ENCODE results near the gene ABHD15. TPM values are rescaled to one million over a fixed set of nuclear protein-coding genes. Genes with fewer than 3 reads are reported as not detected.

The ABHD15 gene
- total and polyA plus RNA-seq, 7 experiments from 2014 or later: 3.1 to 17.6 (median 9.9) TPM

GRCh38 chr17:29584452-29585079 lies 17.7 kb upstream of the ABHD15 start:
- H3K4me1 ChIP-seq (ENCODE audit: control insufficient read depth in 2 of 2, insufficient read depth in 2 of 2, low read length in 2 of 2): peaks cover 24 to 44% of the 10 kb centered on the region in 2 donors
- peak overlapping the region in 8 of 9 donors; percentile 62 to 86 (median 78) for H3K27ac Mint-ChIP-seq
- H3K36me3 ChIP-seq (ENCODE audit: control insufficient read depth in 2 of 3, insufficient read depth in 3 of 3, low read length in 3 of 3): peaks cover 0 to 26% (median 8%) of the 10 kb centered on the region in 3 experiments
- H3K4me3 Mint-ChIP-seq: peak overlapping the region; percentile 16 to 94 (median 57)
- ChIA-PET CTCF (interaction anchor here (1.0 to 1.6 kb wide), 2 partner anchors 30 to 194 kb away, joined by 6 to 8 read pairs; no protein-coding TSS in a partner anchor), POLR2A (interaction anchor here (1.1 to 5.9 kb wide), 2 partner anchors 10 to 31 kb away, joined by 4 to 59 read pairs; no protein-coding TSS in a partner anchor)
- peaks cover 43 to 55% (median 53%) of the 10 kb centered on the region in 7 donors for H3K4me1 Mint-ChIP-seq
- no peaks in the 10 kb centered on the region for H3K9me3 ChIP-seq (ENCODE audit: control insufficient read depth in 2 of 3, low read length in 3 of 3)
- H3K27me3 Mint-ChIP-seq: no peaks in the 10 kb centered on the region
- no peaks in the 10 kb centered on the region for H3K9me3 Mint-ChIP-seq
- no peak overlapping the region for H3K4me3 ChIP-seq (ENCODE audit: low read length)
- peak overlapping the region; percentile 30 for H3K27ac ChIP-seq (ENCODE audit: low read depth, low read length)
- DNase-seq (no peak), ATAC-seq (no peak)
- H3K36me3 Mint-ChIP-seq: peaks cover 0 to 22% (median 8%) of the 10 kb centered on the region in 5 donors
- H3K27me3 ChIP-seq (ENCODE audit: control insufficient read depth in 2 of 2, insufficient read depth in 2 of 2, low read length in 2 of 2): no peaks in the 10 kb centered on the region
- intact Hi-C loops (cut with micrococcal nuclease): no loop called here

DNA sequence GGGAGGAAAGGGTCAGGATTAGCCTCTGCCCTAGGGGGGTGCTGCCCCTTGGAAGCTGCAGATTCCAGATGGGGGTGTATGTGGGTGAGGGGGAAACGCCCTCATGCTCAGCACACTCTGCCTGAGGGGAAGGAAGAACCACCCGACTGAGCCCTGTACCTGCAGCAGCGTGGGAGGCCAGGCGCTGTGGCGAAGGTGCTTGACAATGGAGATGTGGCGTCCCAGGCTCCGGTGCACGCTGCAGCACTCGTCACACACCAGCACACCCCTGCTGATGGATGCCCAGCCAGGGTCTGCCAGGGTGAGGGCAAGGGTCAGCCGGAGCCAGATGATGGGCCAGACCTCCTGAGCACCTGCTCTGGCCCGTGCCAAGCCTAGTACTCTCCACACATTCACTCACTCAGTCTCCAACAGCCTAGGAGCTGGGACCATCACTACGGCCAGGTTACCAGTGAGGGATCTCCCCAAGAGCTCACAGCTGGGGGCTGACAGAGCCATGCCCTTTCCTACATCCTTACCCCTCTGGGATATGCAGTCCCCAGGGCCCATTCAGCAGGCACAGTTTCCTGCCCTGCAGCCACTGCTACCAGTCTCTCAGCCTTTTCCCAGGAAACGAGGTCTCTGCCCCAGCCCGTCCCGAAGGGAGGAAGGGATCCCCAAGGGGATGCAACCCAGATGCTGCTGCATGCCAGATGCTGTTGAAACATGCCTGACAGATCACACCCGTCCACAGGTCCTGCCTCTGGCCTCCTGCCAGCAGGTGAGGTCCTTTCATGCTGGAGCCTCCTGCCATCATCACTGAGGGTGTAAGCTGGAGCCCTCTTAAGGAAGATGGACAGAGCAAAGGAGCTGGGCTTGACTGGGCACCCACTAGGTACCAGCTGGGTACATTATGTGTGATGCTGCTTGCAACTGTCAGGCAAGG lies 16.7 kb upstream of the ABHD15 start:
- POLR2A ChIA-PET: interaction anchor here (5.9 kb wide), 1 partner anchor 32 kb away, joined by 59 read pairs; no protein-coding TSS in a partner anchor
- H3K9me3 ChIP-seq (ENCODE audit: control insufficient read depth in 2 of 3, low read length in 3 of 3): no peaks in the 10 kb centered on the region
- CTCF ChIA-PET: interaction anchor here (1.1 to 1.6 kb wide), 3 partner anchors 8 to 33 kb away, joined by 3 to 8 read pairs (median 4); no protein-coding TSS in a partner anchor
- Mint-ChIP-seq H3K27ac (peak overlapping the region in 8 of 9 donors; percentile 41 to 84 (median 69)), H3K36me3 (peaks cover 0 to 22% (median 8%) of the 10 kb centered on the region in 5 donors), H3K4me1 (peaks cover 43 to 55% (median 53%) of the 10 kb centered on the region in 7 donors), H3K9me3 (no peaks in the 10 kb centered on the region), H3K4me3 (peak overlapping the region in 5 of 10 donors; percentile 38 to 94 (median 56)), H3K27me3 (no peaks in the 10 kb centered on the region)
- H3K4me1 ChIP-seq (ENCODE audit: control insufficient read depth in 2 of 2, insufficient read depth in 2 of 2, low read length in 2 of 2): peaks cover 24 to 44% of the 10 kb centered on the region in 2 donors
- no peak for ATAC-seq
- no peak overlapping the region for H3K27ac ChIP-seq (ENCODE audit: low read depth, low read length)
- no peaks in the 10 kb centered on the region for H3K27me3 ChIP-seq (ENCODE audit: control insufficient read depth in 2 of 2, insufficient read depth in 2 of 2, low read length in 2 of 2)
- H3K4me3 ChIP-seq (ENCODE audit: low read length): no peak overlapping the region
- intact Hi-C loops (cut with micrococcal nuclease): no loop called here
- DNase-seq: no peak
- H3K36me3 ChIP-seq (ENCODE audit: control insufficient read depth in 2 of 3, insufficient read depth in 3 of 3, low read length in 3 of 3): peaks cover 0 to 34% (median 8%) of the 10 kb centered on the region in 3 experiments

DNA sequence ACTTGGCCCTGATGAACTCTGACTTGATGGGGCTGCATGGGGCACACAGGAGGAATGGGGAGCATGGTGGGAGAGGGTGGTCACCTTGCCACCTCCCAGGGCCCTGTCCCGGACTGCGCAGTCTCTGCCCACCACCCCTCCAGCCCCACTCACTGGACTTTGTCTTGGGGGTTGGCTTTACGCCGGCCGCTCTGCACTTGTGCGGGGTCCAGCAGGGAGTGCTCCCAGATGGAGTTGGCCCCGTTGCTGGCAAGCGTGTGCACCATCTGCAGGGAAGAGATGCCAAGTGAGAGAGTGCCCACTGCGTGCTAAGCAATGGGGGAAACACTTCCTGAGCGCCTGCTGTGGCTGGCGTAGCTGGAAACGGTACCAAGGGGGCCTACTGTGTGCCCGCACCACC lies 15.9 kb upstream of the ABHD15 start:
- intact Hi-C loops (cut with micrococcal nuclease): no loop called here
- Histone ChIP-seq H3K36me3 (ENCODE audit: control insufficient read depth in 2 of 3, insufficient read depth in 3 of 3, low read length in 3 of 3) (peaks cover 0 to 42% (median 8%) of the 10 kb centered on the region in 3 experiments), H3K4me1 (ENCODE audit: control insufficient read depth in 2 of 2, insufficient read depth in 2 of 2, low read length in 2 of 2) (peaks cover 16 to 37% of the 10 kb centered on the region in 2 donors), H3K27me3 (ENCODE audit: control insufficient read depth in 2 of 2, insufficient read depth in 2 of 2, low read length in 2 of 2) (no peaks in the 10 kb centered on the region), H3K27ac (ENCODE audit: low read depth, low read length) (no peak overlapping the region), H3K9me3 (ENCODE audit: control insufficient read depth in 2 of 3, low read length in 3 of 3) (no peaks in the 10 kb centered on the region), H3K4me3 (ENCODE audit: low read length) (no peak overlapping the region)
- Mint-ChIP-seq H3K4me1 (peaks cover 36 to 49% (median 47%) of the 10 kb centered on the region in 7 donors), H3K27me3 (no peaks in the 10 kb centered on the region), H3K4me3 (no peak overlapping the region), H3K36me3 (peaks cover 0 to 22% (median 8%) of the 10 kb centered on the region in 5 donors), H3K9me3 (no peaks in the 10 kb centered on the region), H3K27ac (peak overlapping the region in 1 of 9 donors; percentile 62)
- POLR2A ChIA-PET: interaction anchor here (3.8 kb wide), 1 partner anchor 35 kb away, joined by 22 read pairs; no protein-coding TSS in a partner anchor
- ATAC-seq (no peak), DNase-seq (no peak)
- CTCF ChIA-PET: interaction anchor here (1.1 to 1.6 kb wide), 3 partner anchors 9 to 34 kb away, joined by 3 to 8 read pairs (median 4); no protein-coding TSS in a partner anchor

DNA sequence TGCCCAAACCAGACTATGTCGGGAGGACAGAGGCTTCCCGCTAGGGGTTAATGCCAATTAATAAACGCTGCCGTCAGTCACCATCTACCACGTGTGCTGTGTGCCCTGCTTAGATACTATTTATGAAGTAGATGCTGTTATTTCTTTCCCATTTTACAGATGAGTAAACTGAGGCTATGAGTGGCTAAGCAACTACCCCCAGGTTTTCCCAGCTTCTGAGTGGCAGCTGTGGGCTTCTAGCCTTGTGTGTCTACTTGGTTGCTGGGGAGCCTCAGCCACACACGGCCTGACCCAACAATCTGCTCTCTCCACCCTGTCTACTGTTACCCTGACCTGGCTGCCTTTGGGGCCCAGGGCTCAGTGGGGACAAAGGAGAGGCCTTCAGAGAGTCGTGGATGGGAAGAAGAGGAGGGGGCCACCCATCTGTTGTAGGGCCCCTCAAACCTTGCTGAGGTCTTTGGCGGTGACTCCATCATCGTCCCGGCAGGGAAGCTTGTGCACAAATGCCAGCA lies 15.5 kb upstream of the ABHD15 start:
- intact Hi-C loops (cut with micrococcal nuclease): no loop called here
- Mint-ChIP-seq H3K4me3 (no peak overlapping the region), H3K9me3 (no peaks in the 10 kb centered on the region), H3K4me1 (peaks cover 32 to 45% (median 42%) of the 10 kb centered on the region in 7 donors), H3K27me3 (no peaks in the 10 kb centered on the region), H3K36me3 (peaks cover 0 to 22% (median 8%) of the 10 kb centered on the region in 5 donors), H3K27ac (peak overlapping the region in 3 of 9 donors; percentile 8 to 38 (median 11))
- CTCF ChIA-PET: interaction anchor here (2.0 to 3.5 kb wide), 4 partner anchors 10 to 35 kb away, joined by 10 to 49 read pairs (median 22); partner anchors contain the start of gene ANKRD13B
- no peak overlapping the region for H3K27ac ChIP-seq (ENCODE audit: low read depth, low read length)
- H3K27me3 ChIP-seq (ENCODE audit: control insufficient read depth in 2 of 2, insufficient read depth in 2 of 2, low read length in 2 of 2): no peaks in the 10 kb centered on the region
- H3K4me3 ChIP-seq (ENCODE audit: low read length): no peak overlapping the region
- H3K36me3 ChIP-seq (ENCODE audit: control insufficient read depth in 2 of 3, insufficient read depth in 3 of 3, low read length in 3 of 3): peaks cover 0 to 47% (median 8%) of the 10 kb centered on the region in 3 experiments
- H3K4me1 ChIP-seq (ENCODE audit: control insufficient read depth in 2 of 2, insufficient read depth in 2 of 2, low read length in 2 of 2): peaks cover 12 to 32% of the 10 kb centered on the region in 2 donors
- H3K9me3 ChIP-seq (ENCODE audit: control insufficient read depth in 2 of 3, low read length in 3 of 3): no peaks in the 10 kb centered on the region
- ATAC-seq (no peak), DNase-seq (no peak)
- POLR2A ChIA-PET: interaction anchor here (1.0 to 3.8 kb wide), 4 partner anchors 9 to 35 kb away, joined by 3 to 22 read pairs (median 9); partner anchors contain the start of gene ANKRD13B

DNA sequence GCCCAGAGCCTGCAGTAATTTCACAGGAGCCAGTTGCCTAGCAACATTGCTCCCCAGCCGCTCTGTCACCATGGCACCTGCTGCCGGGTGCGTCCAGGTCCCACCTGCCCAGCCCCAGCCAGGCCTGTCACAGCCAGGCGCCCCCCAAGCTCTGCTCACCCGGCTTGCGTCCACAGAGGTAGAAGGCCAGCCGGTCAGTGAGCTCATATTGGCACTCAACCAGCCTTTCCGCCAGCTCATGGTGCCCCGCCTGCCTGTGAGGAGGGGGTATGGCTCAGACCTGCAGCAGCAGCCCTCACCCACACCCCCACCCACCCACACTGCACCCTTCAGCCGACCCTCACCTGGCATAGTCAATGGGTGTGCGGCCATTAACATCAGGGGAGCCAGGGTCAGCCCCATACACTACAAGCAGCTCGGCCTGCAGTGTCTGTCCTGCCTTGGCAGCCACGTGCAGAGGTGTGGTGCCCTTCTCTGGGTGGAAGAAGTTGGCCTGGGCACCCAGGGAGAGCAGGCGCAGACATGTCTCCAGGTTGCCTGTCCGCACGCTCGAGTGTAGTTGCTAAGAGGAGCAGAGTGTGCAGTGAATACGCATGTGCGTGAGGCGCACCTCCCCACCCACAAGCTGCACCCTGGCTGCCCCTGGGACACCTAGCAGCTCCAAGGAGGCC lies 14.9 kb upstream of the ABHD15 start:
- H3K27ac Mint-ChIP-seq: peak overlapping the region in 1 of 9 donors; percentile 8
- H3K27me3 ChIP-seq (ENCODE audit: control insufficient read depth in 2 of 2, insufficient read depth in 2 of 2, low read length in 2 of 2): no peaks in the 10 kb centered on the region
- H3K4me3 ChIP-seq (ENCODE audit: low read length): no peak overlapping the region
- ChIA-PET CTCF (interaction anchor here (0.7 to 3.5 kb wide), 8 partner anchors 11 to 198 kb away, joined by 3 to 49 read pairs (median 12); partner anchors contain the start of gene ANKRD13B), POLR2A (interaction anchor here (0.8 to 3.8 kb wide), 6 partner anchors 9 to 41 kb away, joined by 3 to 22 read pairs (median 4); partner anchors contain the start of genes ANKRD13B and CORO6)
- H3K9me3 Mint-ChIP-seq: no peaks in the 10 kb centered on the region
- no peaks in the 10 kb centered on the region for H3K27me3 Mint-ChIP-seq
- no peak overlapping the region for H3K27ac ChIP-seq (ENCODE audit: low read depth, low read length)
- ATAC-seq (no peak), DNase-seq (no peak)
- no peak overlapping the region for H3K4me3 Mint-ChIP-seq
- peaks cover 0 to 22% (median 8%) of the 10 kb centered on the region in 5 donors for H3K36me3 Mint-ChIP-seq
- peaks cover 0 to 53% (median 8%) of the 10 kb centered on the region in 3 experiments for H3K36me3 ChIP-seq (ENCODE audit: control insufficient read depth in 2 of 3, insufficient read depth in 3 of 3, low read length in 3 of 3)
- intact Hi-C loops (cut with micrococcal nuclease): loop anchor here in 1 of 2 donors (2.0 kb wide), 1 partner anchor 13 kb away; no protein-coding TSS in a partner anchor
- H3K9me3 ChIP-seq (ENCODE audit: control insufficient read depth in 2 of 3, low read length in 3 of 3): no peaks in the 10 kb centered on the region
- peaks cover 31 to 39% (median 37%) of the 10 kb centered on the region in 7 donors for H3K4me1 Mint-ChIP-seq
- peaks cover 8 to 28% of the 10 kb centered on the region in 2 donors for H3K4me1 ChIP-seq (ENCODE audit: control insufficient read depth in 2 of 2, insufficient read depth in 2 of 2, low read length in 2 of 2)
